GM18519 (cell line): Measurements from ENCODE around the gene SLC9A8.

Experiments
- ATAC-seq: cut with Tn5 transposase; IDR thresholded peaks from one replicate; pipeline ENCODE4 v1.9.1; 2021; ENCODE audit warnings: mild to moderate bottlenecking, moderate library complexity; ENCODE audit not compliant: unreplicated experiment, low FRiP score

SLC9A8 gene

DNA sequence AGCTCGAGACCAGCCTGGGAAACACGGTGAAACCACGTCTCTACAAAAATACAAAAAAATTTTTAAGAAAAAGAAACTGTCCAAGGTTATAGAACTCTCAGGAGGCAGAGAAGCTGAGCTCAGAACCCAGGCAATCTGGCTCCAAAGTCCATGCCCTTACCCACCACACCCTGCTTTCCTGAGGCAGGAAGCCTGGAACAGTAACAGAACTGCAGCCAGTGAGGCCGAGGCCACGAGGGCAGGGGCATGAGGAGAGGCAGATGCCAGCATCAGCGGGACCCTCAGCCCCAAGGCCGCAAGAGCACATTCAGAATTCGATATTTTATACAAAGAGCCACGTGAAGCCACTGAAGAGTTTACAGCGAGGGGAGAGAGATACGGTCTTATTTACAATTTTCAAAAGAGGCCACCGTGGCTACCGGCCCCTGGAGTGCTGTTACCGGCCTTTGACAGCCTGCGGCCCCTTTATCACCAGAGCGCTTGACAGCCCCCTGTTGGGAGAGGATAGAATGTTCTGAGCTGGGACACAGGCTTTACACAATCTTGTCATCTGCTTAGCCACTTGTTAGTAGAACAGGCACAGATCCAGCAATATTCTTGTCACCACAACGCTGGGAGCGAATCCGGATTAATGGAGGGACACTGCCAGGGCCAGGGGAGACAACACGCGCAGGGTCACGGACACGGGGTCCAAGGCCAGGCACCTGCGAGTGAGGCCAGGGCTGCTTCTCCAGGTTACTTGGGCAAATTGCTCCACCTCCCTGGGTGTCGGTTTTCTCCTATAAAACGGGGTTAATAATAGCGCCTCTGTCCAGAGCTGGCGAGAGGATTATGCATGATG is 97.1 kb downstream of the SLC9A8 start:
- ATAC-seq, result no peak

DNA sequence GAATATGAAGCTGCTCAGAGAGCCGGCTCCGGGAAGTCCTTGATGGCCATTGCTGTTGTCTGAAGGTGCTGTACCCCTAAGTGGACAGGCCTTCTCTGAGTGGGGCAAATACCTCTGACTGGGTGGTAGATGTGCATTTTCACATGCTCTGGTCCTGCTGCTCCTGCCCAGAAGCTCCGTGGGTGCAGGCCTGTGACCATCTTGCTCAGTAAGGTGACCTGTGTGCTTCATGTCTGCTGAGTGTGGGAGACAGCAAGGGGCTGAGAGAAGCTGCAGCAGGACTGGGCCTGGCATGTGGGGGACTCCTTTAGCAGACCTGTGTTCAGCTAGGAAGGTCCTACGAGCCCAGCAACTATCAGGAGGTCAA is 97.7 kb downstream of the SLC9A8 start:
- no peak for ATAC-seq

DNA sequence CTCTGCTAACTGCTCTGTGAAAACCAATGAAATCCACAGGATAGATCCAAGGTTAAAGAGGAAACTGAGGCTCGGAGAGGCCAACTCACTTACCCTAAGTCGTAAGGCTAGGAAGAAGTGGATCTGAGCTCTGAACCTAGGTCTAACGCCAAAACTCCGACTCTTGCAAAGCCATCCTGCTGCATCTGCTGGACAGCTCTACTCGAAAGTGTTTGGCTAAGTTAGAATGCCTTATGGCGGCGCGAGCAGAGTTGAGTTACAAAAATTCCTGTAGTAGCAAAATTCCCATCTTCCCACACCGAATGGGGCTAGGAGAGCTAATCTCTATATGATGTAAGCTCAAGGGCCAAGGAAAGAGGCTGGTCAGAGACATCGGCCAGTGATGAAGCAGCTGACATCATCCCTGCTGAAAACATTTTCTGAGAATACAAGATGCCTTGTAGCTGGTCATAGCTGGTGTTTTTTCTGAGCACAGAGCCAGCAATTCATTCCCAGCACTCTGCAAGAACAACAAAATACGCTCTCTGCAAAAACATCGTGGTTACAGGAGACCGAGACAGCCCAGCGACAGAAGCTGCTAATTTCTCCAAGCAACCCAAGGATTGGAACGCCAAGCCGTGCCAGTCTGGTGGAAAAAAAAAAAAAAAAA is 100.9 kb downstream of the SLC9A8 start:
- no peak for ATAC-seq

DNA sequence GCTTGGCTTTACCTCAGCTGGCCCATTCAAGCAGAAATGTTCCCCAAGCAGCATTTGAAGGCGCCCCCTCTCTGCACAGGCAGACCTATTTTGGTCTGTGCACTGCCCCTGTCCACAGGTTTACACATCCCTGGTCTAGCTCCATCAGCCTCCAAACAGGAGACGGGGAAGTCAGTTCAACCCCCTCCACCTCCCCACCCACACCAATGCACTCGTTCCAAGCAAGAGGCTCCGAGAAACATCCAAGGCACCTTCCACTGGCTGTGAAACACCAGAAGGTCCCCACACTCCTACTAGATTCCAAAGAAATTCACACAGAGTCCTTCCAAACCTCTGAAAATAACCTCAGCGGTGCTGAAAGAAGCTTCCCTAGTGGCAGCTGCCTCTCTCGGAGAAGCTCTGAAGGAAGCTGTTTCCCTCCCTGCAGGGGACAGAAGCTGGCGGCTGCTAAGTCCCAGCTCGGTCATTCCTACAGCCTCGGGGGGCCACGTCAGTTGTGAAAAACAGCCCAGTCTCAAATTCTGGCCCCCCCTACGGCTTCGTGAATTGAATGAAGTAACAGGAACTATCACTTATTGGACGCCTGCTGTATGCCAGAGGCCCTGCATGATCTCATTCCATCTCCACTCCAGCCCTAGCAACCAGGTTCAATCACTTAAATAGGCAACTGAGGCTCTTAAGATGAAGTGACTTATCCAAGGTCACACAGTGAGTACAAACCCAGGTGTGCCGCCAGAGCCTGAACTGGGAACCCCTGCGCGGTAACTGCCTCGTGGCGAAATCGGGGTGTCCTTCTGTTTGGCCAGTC is 101.9 kb downstream of the SLC9A8 start:
- ATAC-seq, result no peak

DNA sequence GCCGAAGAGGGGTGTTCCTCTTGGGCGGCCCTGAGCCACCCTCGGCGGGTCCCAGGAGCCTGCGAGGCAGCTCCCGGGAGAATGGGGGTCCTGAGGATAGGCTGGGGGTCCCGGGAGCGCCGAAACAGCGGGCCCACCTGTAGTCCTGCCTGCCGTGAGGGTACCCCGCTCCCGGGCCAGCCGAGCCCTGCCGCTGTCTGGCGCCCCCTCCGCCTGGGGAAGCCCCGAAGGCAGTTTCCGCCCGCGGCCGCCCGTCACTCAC is 102.4 kb downstream of the SLC9A8 start:
- peak; percentile 22 for ATAC-seq

DNA sequence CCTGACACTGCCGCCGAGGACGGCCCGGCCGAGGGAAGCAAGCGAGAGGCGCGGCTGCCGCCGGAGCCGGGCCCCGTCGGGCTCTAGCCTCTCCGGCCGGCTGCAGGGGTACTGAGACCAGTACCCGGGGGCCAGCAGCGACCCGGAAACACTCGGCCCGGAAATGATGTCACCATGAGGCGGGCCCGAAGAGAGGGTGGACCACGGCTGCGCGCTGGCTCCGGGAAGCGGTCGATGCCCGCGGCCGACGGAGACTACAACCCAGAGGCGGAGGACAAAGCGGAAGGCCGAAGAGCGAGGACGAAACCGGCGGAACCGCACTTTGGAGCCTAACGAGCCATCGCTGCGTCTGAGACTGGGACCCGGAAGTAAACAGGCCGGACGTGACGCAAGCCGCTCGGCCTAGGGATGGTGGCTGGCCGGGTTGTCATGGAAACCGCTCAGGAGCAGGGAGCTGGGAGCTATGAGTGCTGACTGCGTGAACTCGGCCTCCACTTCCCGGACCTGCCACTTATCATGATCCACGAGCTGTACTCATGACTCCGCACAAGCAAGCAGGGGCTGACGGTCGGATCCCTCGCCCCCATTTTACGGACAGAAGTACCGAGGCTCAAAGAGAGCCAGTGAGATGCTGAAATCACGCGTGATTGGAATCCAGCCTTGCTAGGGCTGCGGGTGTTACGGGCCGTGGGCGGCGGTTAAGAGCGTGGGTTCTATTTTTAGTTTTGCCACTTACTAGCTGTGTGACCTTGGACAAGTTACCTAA is 102.9 kb downstream of the SLC9A8 start, which contains the start of gene SPATA2:
Gene SPATA2, minus strand, starts transcription at position 150 of the 766 bp plus-strand sequence. CDS start 7,039 bp downstream, outside the sequence.
- peak; percentile 69 for ATAC-seq

DNA sequence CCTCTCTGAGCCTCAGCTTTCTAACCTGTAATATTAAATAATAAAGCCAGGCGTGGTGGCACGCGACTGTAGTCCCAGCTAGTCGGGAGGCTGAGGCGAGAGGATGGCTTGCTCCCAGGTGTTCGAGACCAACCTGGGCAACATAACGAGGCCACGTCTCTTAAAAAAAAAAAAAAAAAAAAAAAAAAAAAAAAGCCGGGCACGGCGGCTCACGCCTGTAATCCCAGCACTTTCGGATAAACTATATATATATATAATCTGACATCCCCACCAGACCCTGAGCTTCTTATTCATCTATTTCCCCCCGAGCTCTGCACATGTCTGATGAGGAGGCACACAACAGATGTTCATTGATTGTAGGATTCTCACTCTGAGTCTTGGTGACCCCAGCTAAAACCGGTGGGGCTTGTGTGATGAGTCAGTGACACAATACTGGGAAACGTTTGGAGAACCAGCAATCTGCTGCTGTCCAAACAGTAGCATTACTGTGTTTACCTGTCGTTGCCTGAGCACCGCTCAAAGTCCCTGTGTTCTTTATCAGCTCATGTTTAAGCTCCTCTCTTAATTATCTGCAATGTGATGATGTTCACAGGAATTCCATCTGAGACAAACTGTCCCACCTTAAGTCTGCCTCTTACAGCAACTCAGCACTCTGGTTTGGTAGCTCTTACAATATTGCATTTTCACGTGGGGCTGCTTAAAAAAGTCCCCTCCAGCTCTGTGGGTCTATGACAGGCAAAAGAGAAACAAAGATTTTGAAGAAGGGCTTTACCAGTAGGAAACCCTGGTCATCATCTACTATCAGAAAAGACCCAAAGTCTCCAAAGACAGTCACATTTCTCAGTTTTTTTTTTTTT is 103.7 kb downstream of the SLC9A8 start:
- no peak for ATAC-seq

DNA sequence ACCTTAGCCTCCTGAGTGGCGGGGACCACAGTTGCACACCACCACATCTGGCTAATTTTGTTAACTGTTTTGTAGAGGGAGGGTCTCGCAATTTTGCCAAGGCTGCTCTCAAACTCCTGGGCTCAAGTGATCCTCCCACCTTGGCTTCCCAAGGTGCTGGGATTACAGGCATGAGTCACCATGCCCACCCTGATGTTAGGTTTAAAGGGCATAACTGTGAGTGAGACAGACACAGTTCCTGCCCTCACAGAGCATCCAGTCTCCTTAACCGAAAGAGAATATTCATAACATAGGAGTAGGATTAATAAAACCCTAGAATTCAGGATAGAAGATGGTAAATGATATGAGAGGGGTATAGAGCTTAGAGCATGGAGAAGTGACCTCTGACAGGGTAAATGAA is 105.8 kb downstream of the SLC9A8 start:
- ATAC-seq, result no peak

DNA sequence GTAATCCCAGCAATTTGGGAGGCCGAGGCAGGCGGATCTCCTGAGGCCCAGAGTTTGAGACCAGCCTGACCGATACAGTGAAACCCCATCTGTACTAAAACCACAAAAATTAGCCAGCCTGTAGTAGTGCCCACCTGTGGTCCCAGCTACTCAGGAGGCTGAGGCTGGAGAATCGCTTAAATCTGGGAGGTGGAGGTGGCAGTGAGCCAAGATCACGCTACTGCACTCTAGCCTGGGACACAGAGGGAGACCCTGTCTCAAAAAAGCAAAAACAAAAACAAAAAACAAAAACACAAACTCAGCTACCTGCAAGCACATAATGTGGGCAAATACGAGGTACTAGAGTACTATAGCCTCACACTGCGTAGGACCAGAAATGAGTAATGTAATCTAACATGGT is 106.4 kb downstream of the SLC9A8 start:
- no peak for ATAC-seq

DNA sequence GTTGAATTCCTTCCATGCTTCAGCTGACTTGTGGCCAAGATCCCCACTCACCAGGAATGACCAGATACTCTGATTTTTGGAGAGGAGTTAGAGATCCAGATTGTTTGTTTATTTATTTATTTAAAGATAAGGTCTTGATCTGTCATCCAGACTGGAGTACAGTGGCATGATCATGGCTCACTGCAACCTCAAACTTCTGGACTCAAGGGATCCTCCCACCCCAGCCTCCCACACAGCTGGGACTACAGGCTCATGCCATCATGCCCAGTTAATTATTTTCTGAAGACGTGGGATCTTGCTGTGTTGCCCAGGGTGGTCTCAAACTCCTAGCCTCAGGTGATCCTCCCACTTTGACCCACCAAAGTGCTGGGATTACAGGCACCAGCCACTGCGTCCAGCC is 106.8 kb downstream of the SLC9A8 start:
- ATAC-seq, result no peak

DNA sequence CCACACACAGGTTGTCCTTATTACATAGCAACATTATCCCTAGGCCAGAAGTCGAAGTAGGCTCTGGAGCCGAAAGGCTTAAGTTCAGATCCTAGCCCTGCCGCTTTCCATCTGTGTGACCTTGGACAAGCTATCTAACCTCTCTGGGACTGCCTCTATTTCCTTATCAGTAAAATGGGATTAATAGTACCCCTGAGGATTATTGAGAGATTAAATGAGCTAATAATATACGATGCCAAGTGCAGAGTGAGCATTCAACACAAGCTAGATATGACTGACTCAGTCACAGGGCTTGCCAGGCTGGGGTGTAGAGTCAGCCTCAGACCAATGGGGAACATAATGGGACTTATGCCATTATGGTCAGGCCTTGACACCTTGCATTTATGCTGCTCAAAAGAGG is 111.6 kb downstream of the SLC9A8 start:
- ATAC-seq, result no peak

DNA sequence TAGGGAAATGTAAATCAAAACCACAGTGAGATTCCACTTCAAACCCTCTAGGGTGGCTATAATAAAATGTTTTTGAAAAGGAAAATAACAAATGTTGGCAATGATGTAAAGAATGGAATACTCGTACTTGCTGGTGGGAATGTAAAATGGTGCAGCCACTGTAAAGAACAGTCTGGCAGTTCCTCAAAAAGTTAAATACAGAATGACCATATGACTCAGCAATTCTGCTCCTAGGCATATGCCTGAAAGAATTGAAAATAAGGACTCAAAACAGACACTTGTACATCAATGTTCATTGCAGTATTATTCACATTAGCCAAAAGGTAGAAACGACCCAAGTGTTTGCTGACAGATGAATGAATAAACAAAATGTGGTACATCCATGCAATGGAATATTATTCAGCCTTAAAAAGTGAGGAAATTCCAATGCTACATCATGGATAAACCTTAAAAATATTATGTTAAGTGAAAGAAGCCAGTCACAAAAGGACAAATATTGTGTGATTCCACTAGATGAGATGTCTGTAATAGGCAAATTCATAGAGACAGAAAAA is 113.3 kb downstream of the SLC9A8 start:
- no peak for ATAC-seq

DNA sequence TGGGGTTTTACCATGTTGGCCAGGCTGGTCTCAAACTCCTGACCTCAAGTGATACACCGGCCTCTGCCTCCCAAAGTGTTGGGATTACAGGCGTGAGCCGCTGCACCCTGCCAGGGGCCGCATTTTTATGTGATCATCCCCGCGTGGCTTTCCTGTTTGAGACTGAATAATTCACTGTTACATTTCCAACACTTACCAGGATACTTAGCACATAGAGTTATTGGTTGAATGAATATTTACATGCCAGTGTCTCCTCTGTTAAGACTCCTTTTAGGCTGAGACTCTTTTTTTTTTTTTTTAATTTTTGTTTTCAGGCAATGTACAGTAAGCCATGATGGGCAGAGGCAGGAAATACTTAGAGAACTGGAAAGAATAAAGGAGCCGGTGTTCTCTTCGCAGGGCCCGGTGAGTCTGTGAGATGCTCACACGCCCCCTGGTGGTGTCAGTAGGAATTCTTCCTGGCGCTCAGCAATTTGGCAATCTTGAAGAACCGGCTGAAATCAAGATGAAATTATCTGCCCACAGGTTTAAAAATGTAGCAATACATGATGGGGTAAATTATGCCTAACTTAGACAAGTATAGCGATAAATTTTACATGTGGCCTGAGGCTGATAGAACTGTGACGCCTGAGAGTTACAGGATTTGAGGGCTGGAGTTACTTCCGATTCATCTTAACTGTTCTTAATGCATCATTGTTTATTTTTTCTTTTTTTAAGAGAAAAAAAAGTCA is 115.9 kb downstream of the SLC9A8 start:
- ATAC-seq, result no peak

DNA sequence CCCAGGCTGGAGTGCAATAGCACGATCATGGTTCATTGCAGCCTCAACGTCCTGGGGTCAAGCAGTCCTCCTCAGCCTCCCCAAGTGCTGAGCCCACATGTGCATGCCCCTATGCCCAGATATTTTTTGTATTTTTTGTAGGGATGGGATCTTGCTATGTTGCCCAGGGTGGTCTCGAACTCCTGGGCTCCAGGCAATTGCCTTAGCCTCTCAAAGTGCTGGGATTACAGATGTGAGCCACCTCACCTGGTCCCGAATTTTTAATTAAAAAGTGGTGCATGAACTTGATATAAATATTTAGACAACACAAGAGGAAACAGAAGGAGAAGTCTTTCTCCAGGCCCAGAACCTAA is 116.5 kb downstream of the SLC9A8 start:
- no peak for ATAC-seq

DNA sequence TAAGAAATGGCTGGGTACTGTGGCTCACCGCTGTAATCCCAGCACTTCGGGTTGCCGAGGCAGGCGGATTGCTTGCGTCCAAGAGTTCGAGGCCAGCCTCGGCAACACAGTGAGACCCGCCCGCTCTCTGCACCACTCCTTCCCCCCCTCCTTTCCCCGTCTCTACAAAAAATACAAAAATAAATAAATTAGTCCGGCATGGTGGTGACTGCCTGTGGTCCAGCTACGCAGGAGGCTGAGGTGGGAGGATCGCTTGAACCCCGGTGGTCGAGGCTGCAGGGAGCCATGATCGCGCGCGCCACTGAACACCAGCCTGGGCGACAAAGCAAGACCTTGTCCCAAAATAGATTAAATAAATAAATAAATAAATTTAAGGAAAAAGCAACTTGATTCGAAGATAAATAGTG is 123.1 kb downstream of the SLC9A8 start:
- no peak for ATAC-seq

DNA sequence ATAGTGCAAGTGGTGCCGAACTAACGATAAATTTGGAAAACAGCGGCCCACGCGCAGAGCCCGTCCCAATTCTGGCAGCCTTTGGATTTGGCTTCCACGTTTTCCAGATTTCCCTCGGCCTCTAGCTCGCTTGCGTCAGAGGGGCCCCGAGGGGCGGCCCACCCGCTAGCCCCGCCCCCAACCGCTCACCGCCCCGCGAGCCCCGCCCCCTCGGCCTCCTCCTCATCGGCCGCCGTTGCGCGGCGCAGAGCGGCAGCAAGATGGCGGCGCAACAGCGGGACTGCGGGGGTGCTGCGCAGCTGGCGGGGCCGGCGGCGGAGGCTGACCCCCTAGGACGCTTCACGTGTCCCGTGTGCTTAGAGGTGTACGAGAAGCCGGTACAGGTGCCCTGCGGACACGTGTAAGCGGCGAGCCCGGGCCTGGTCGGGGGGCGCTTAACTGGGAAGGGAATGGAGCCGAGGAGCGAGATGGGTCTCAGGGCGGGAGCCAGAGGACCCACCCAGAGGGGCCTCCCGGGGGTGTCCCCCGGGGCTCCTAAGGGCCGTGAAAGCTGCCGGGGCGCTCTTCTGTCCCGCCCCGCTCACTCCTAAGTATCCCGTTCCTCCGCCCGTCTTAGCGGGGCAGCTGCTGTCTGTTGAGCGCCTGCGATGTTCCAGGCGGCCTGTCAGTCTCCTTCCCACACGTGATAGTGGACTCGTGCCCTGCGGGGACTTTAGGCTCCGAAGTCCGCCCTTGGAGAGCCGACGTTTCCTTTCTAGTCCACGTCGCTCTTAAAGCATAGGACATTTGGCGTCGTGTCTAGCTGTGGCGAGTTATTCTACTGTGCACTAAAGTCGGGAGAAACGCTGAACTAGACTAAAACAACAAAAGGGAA is 123.8 kb downstream of the SLC9A8 start, which contains the start of gene RNF114:
Gene RNF114, plus strand, starts transcription at position 245 of the 874 bp plus-strand sequence. Its CDS starts 16 bp downstream, at position 261.
- peak; percentile 54 for ATAC-seq

DNA sequence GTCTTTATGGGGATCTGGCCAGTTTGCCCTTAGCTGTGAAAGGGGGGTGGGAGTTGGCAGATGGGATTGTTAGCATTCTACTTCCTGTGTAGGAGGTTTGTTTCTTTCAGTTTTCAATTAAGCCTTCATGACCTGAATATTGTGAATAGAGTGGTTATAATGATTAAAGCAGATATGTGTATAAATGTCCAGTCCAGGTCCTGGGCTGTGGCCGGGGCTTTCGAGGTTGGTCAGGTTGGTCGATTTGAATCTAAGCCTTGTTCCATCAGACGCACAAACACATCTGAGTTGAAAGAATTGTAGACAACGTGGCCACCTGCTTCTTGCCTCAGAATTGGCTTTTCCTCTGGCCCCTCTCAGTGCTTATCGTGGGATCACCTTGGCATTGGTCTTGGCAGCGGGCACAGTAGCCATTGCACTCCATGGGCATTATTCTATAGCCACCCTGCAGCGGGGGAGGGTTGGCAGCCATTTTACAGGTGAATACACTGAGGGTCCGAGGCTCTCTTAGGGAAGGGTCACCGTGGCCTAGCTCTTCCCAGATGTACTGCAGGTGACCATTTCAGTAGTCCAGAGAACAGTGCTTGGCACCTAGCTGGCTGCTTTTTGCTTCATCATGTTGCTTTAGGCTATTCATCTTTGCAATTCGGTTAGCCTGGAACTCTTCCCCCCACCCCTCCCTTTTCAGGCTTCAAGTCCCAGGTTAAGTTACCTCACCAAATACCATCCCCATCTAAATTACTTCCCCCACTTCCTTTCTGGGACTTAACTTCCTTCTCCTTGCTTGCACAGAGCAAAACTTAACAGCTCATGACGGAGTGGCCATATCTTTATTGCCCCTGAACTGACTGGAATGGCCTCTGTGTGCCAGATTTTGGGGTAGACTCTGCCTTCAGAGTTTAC is 124.7 kb downstream of the SLC9A8 start:
- ATAC-seq, result no peak
